ENCODE data around the gene TEC. TPM values are rescaled to one million over a fixed set of nuclear protein-coding genes. Genes with fewer than 3 reads are reported as not detected.

The TEC gene
- total and polyA plus RNA-seq, 9 of the 15 experiments (the other 6 are each of a cell fraction or from before 2014, with no cell fraction given), result 5.3 to 14.7 (median 8.8) TPM

DNA sequence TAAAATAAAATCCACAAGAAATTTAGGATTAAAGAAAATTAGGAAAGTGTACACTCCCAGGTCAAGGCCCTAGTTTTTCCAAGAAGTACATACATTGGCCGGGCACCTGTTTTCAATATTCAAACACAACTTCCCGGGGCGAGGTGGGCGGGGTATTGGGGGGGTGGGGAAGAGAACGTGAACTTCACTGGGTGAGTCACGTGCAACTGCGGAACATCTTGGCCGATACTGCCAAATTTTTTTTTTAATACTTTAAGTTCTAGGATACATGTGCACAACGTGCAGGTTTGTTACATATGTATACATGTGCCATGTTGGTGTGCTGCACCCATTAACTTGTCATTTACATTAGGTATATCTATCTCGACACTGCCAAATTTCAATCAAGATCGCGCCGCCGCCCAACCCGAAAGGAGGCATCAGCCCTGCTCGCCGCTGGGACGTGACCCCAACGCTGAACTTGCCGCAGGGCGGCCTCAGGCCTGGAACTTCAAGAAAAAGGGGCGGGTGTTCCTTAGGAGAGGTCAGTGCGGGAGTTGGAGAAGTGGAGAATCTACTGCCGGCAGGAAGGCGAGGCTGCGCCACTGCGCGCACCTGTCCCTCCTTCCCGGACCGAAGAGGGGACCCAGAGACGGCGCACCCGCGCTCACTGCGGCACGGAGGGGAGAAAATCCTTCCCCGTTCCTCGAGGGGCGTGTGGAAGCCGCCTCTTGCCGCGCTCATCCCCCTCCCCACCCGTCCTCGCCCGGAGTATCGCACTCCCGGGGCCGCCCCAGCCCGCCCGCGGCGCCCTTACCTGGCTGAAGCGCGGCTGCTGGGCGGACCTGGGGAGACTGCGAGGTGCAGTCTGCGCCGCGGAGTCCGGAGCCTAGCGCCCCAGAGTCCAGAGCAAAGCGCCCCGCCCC lies at the start of gene TEC (continued):
- no peak for TF ChIP-seq MAFF (IDR thresholded peaks at IDR 0.05; ENCODE audit: low read length)
- no peak for TF ChIP-seq ZNF445 (CRISPR knock-in tag; IDR thresholded peaks at IDR 0.05; ENCODE audit: low read depth)
- TF ChIP-seq CTCFL (IDR thresholded peaks at IDR 0.05; ENCODE audit: borderline replicate concordance, insufficient read depth, low read depth, low read length, poor library complexity, severe bottlenecking), result no peak
- TF ChIP-seq HCFC1 (IDR thresholded peaks at IDR 0.05; ENCODE audit: low read depth, low read length), result 0 out of 2 replicates have a peak, but pooled peaks have one; percentile 17
- TF ChIP-seq ZNF75A (CRISPR knock-in tag; IDR thresholded peaks at IDR 0.05), result no peak
- TF ChIP-seq, protein P1, sequence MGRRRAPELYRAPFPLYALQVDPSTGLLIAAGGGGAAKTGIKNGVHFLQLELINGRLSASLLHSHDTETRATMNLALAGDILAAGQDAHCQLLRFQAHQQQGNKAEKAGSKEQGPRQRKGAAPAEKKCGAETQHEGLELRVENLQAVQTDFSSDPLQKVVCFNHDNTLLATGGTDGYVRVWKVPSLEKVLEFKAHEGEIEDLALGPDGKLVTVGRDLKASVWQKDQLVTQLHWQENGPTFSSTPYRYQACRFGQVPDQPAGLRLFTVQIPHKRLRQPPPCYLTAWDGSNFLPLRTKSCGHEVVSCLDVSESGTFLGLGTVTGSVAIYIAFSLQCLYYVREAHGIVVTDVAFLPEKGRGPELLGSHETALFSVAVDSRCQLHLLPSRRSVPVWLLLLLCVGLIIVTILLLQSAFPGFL (CRISPR knock-in tag; IDR thresholded peaks at IDR 0.05), result no peak
- peak; percentile 76 for TF ChIP-seq L3MBTL2 (IDR thresholded peaks at IDR 0.05)
- no peak for TF ChIP-seq HEY1 (CRISPR knock-in tag; IDR thresholded peaks at IDR 0.05; ENCODE audit: borderline replicate concordance)
- 0 out of 4 replicates have a peak, but pooled peaks of 1 of the 2 experiments have one; percentile 51 for TF ChIP-seq ETV6 (IDR thresholded peaks at IDR 0.05; ENCODE audit: borderline replicate concordance in 1 of 2, low read depth in 2 of 2, low read length in 1 of 2)
- no peak for TF ChIP-seq ETV6 (CRISPR knock-in tag; IDR thresholded peaks at IDR 0.05; ENCODE audit: borderline replicate concordance)
- TF ChIP-seq ZNF12 (CRISPR knock-in tag; IDR thresholded peaks at IDR 0.05), result peak; percentile 91
- TF ChIP-seq SMARCA4 (IDR thresholded peaks at IDR 0.05), result no peak
- 0 out of 2 replicates have a peak, but pooled peaks have one; percentile 65 for TF ChIP-seq RBM34 (IDR thresholded peaks at IDR 0.05; ENCODE audit: borderline replicate concordance, insufficient read depth, low read length)
- peak; percentile 81 to 92 for TF ChIP-seq MNT (conservative IDR thresholded peaks at IDR 0.05)
- peak; percentile 50 for TF ChIP-seq CHD1 (IDR thresholded peaks at IDR 0.05; ENCODE audit: low read length)
- TF ChIP-seq PML (IDR thresholded peaks at IDR 0.05; ENCODE audit: low read length), result 0 out of 2 replicates have a peak, but pooled peaks have one; percentile 29
- no peak for TF ChIP-seq RHOXF2B (CRISPR knock-in tag; conservative IDR thresholded peaks at IDR 0.05)
- TF ChIP-seq ZKSCAN3 (CRISPR knock-in tag; IDR thresholded peaks at IDR 0.05), result no peak
- no peak for TF ChIP-seq HNRNPH1 (optimal IDR thresholded peaks at IDR 0.05; ENCODE audit: low read depth, low read length)

Data from K562 (cell line).